OCI-LY1 (cell line): ENCODE measurements around the gene FARS2.

Experiments used
- H2AFZ ChIP-seq: fragments of 200-600 bp; sonication (generic), shearing (Covaris generic); 2 replicates; pipeline ENCODE4 v1.6.0; 2014; ENCODE audit warnings: antibody characterized with exemption, mild to moderate bottlenecking, low read length
- H3F3A ChIP-seq: fragments of 200-600 bp; sonication (generic), shearing (Covaris generic); 2 replicates; pipeline ENCODE4 v1.6.0; 2014; ENCODE audit warnings: mild to moderate bottlenecking, antibody characterized with exemption, low read length, moderate library complexity; ENCODE audit not compliant: insufficient read depth
- H3K27ac ChIP-seq: fragments of 200-600 bp; sonication (generic); 2 replicates; pipeline ENCODE4 v1.5.1; 2014; ENCODE audit warnings: low read length, mixed run types, mild to moderate bottlenecking, low read depth; ENCODE audit not compliant: poor library complexity, severe bottlenecking
- H3K27me3 ChIP-seq: fragments of 200-600 bp; sonication (generic); 2 replicates; pipeline ENCODE4 v1.6.0; 2014; ENCODE audit warnings: antibody characterized with exemption, mild to moderate bottlenecking, low read length, moderate library complexity; ENCODE audit not compliant: insufficient read depth
- H3K36me3 ChIP-seq: fragments of 200-600 bp; sonication (generic); 2 replicates; pipeline ENCODE4 v1.6.1; 2014; ENCODE audit warnings: mild to moderate bottlenecking, antibody characterized with exemption, low read length, moderate library complexity, mixed read lengths; ENCODE audit not compliant: insufficient read depth
- H3K4me1 ChIP-seq: fragments of 200-600 bp; sonication (generic); 2 replicates; pipeline ENCODE4 v1.5.1; 2014; ENCODE audit warnings: mild to moderate bottlenecking, low read length, moderate library complexity; ENCODE audit not compliant: insufficient read depth, severe bottlenecking
- H3K4me2 ChIP-seq: fragments of 200-600 bp; sonication (generic), shearing (Covaris generic); 2 replicates; pipeline ENCODE4 v1.6.1; 2014; ENCODE audit warnings: low read length
- H3K4me3 ChIP-seq: fragments of 200-600 bp; sonication (generic); 2 replicates; pipeline ENCODE4 v1.5.1; 2014; ENCODE audit warnings: low read length, low read depth, mild to moderate bottlenecking, mixed read lengths; ENCODE audit not compliant: poor library complexity, severe bottlenecking
- H3K79me2 ChIP-seq: fragments of 200-600 bp; shearing (Covaris generic); 2 replicates; pipeline ENCODE4 v1.6.1; 2016; ENCODE audit warnings: mixed run types, low read length, mixed read lengths; ENCODE audit not compliant: insufficient read depth
- H3K9ac ChIP-seq: fragments of 200-600 bp; sonication (generic), shearing (Covaris generic); 2 replicates; pipeline ENCODE4 v1.6.1; 2014; ENCODE audit warnings: mild to moderate bottlenecking, low read length, mixed read lengths
- H3K9me2 ChIP-seq: fragments of 200-600 bp; sonication (generic), shearing (Covaris generic); 2 replicates; pipeline ENCODE4 v1.6.1; 2014; ENCODE audit warnings: low read depth, mild to moderate bottlenecking, low read length, mixed read lengths
- H3K9me3 ChIP-seq: fragments of 200-600 bp; shearing (Covaris generic); 2 replicates; pipeline ENCODE4 v1.6.1; 2014; ENCODE audit warnings: low read length, mixed read lengths
- H4K20me1 ChIP-seq: fragments of 200-600 bp; sonication (generic), shearing (Covaris generic); 2 replicates; pipeline ENCODE4 v1.6.0; 2016; ENCODE audit warnings: mild to moderate bottlenecking, low read length; ENCODE audit not compliant: insufficient read depth
- CTCF ChIP-seq: fragments of 200-600 bp; sonication (generic), shearing (Covaris generic); IDR thresholded peaks from 2 replicates; pipeline ENCODE4 v1.5.1; 2017; ENCODE audit warnings: mild to moderate bottlenecking, antibody characterized with exemption, low read length, moderate library complexity, mixed read lengths
- EZH2 ChIP-seq: fragments of 200-600 bp; sonication (generic), shearing (Covaris generic); IDR thresholded peaks from 2 replicates; pipeline ENCODE4 v1.8.0; 2017; ENCODE audit warnings: borderline replicate concordance, mixed run types, mild to moderate bottlenecking, antibody characterized with exemption, low read length, moderate library complexity, mixed read lengths

Gene FARS2

DNA sequence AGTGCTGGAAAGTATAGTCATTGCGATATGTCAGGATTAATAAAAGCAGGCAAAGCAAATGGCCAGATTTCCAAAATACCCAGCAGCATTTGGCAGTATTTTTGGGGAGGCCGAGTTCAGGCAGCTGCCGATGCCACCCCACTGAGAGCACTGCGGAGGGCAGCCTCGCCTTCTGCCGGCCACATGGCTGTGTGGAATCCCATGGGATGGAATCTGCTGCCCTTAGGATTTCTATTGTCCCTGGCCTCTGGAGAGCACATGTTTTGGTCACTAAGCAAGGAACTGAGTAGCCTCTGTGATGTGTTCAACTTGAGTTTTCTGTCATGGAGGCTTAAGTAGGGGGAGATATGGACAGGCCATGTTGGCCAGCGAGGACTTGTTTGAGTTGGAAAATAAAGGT, 123.0 kb downstream of the FARS2 start:
- H2AFZ ChIP-seq: no peak overlapping the region
- no peak overlapping the region for H3K4me3 ChIP-seq
- H3K27ac ChIP-seq: no peak overlapping the region
- H3K79me2 ChIP-seq: no peaks in the 10 kb centered on the region
- no peaks in the 10 kb centered on the region for H3K4me1 ChIP-seq
- H4K20me1 ChIP-seq: no peaks in the 10 kb centered on the region
- H3K9me3 ChIP-seq: no peaks in the 10 kb centered on the region
- H3K9ac ChIP-seq: no peak overlapping the region
- H3K36me3 ChIP-seq: no peaks in the 10 kb centered on the region
- TF ChIP-seq CTCF (no peak), EZH2 (no peak)
- H3F3A ChIP-seq: no peaks in the 10 kb centered on the region
- H3K4me2 ChIP-seq: no peak overlapping the region
- no peaks in the 10 kb centered on the region for H3K27me3 ChIP-seq
- H3K9me2 ChIP-seq: no peaks in the 10 kb centered on the region

- H3K4me2 ChIP-seq: no peak overlapping the region
- TF ChIP-seq EZH2: no peak
- no peak for TF ChIP-seq CTCF
These were observed 127.0 kb downstream of the FARS2 start for GRCh38 chr6:5388326-5388725.

GRCh38 chr6:5389086-5389745, 127.9 kb downstream of the FARS2 start:
- Histone ChIP-seq H3K36me3 (no peaks in the 10 kb centered on the region), H3K27me3 (no peaks in the 10 kb centered on the region), H3K9me3 (no peaks in the 10 kb centered on the region), H3K9ac (no peak overlapping the region), H3K9me2 (no peaks in the 10 kb centered on the region), H3K4me3 (no peak overlapping the region), H3K4me1 (no peaks in the 10 kb centered on the region), H3K4me2 (no peak overlapping the region), H4K20me1 (no peaks in the 10 kb centered on the region), H3K27ac (no peak overlapping the region), H3K79me2 (no peaks in the 10 kb centered on the region), H2AFZ (no peak overlapping the region), H3F3A (no peaks in the 10 kb centered on the region)
- TF ChIP-seq EZH2 (no peak), CTCF (no peak)

More at GRCh38 chr6:5388326-5388725, 127.0 kb downstream of the FARS2 start:
- Histone ChIP-seq H3K27me3 (no peaks in the 10 kb centered on the region), H3K9ac (no peak overlapping the region), H3K9me3 (no peaks in the 10 kb centered on the region), H3K4me3 (no peak overlapping the region), H3K27ac (no peak overlapping the region), H3F3A (no peaks in the 10 kb centered on the region), H3K9me2 (no peaks in the 10 kb centered on the region), H3K4me1 (no peaks in the 10 kb centered on the region), H4K20me1 (no peaks in the 10 kb centered on the region), H3K79me2 (no peaks in the 10 kb centered on the region), H3K36me3 (no peaks in the 10 kb centered on the region), H2AFZ (no peak overlapping the region)
